Measurements from ENCODE around the gene GALNT17.

Gene GALNT17

DNA sequence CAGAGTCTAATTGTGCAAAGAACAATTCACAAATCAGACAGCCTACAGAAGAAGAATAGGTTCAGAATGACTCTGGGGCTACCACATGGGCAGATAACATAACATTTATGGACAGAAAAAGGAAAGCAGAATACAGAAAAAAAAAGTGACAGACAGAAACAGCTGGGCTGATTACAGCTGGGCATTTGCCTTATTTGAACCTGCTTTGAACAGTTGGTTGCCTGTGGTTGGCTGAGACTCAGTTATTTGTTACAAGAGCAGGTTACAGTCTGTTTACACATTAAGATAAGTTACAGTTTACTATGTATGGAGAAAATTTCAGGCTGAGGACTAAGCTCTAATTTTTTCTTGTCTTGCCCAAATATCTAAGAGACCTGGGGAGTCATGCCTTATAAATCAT lies 327.2 kb downstream of the GALNT17 start:
- ATAC-seq, result no peak
- no peak for DNase-seq

DNA sequence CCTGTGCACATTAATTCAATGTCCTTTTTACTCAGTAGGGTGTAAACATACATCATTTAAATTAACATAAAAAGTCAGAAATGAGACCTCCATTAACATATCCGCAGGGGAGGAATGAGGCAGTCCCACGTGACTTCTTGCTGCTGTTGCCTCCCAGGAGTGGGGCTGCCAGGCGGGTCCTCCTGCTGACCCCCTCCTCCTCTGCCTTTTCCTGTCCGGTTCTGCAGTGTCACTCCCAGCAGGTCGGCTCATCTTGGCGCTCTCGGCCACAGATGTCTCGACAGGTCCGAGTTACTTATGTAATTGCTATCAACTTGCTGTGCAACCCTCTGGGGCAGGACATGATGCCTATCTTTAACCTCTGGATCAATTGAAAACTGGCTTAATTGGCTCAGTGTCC lies 329.6 kb downstream of the GALNT17 start:
- ATAC-seq, result no peak
- DNase-seq, result no peak

DNA sequence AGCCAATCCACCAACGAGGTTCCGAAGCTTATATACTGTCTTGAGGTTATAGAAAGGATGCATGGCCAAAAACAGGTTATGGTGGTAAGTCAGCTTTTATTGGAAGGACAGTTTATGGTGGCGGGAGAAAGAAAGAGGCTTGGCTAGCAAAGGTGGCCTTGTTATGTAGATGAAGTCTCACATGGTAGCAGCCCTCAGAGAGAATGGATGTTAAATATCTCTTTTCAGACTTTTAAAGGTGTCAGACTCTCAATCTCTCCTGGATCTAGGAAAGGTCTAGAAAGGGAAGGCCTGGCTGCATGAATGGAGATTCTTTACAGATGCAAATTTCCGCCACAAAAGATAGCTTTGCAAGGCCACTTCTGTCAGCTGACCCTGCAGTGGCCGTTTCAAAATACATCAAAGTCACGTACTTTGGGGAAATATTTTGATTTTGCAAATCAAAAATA lies 333.8 kb downstream of the GALNT17 start:
- ATAC-seq, result no peak
- no peak for DNase-seq

DNA sequence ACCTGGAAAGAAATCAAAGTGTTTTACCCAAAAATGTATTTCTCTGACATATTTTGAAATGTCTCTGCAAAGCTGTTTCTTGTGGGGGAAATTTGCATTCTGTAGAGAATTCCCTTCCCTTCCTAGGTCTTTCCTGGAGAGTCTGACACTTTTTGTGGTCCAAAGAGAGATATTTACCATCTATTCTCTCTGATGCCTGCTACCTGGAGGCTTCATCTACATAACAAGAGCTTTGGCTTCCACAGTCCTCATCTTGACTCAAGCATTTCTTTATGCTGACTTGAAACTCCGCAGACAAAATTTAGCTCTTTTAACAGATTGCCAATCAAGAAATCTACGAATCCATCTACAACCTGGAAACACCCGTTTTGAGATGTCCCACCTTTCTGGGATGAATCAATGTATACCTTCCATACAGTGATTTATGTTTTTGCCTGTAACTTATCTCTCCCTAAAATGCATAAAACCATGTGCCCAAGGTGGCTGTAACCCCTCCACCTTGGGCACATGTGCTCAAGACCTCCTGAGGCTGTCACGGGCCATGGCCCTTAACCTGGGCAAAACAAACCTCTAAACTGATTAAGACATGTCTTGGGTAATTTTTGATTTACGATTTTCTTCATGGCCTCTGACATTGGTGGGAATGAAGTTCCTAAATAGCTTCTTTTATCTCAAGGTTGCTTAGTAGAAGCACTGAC lies 334.7 kb downstream of the GALNT17 start:
- DNase-seq (no peak), ATAC-seq (no peak)

DNA sequence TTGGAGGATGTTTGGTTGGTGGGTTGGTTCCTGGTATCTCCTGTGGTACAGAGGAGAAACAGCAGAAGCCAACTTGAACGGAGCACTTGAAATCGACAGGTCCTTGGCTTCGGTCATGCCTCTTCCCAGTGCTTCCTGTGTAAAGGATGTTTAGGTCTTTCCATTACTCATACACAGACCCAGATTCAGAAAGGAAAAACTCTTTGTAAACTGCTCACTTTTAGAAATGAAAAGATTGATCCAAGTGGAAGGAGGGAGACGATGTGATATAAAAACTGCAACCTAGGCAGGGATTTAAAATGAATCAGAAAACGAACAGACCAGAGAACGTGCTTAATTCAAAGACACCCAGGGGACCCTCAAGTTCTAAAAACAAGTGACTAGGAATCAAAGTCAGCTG lies 338.4 kb downstream of the GALNT17 start:
- no peak for ATAC-seq

DNA sequence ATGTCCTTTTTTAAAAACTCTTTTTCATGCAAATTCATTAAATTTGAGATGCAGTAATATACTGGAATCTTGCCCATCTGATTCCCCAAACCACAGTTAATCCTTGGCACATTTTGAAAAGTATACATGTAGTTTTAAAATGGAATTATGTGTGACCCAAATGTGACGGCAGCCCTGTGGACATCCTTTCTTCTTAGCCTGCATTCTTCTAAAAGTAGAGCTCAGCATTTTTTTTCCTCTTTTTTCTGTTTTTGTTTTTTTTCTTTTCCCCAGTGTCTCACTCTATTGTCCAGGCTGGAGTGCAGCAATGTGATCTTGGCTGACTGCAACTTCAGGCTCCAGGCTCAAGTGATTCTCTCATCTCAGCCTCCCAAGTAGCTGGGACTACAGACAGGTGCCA lies 338.9 kb downstream of the GALNT17 start:
- DNase-seq (no peak), ATAC-seq (no peak)

More for the DNA sequence above, 338.4 kb downstream of the GALNT17 start:
- DNase-seq, result no peak

DNA sequence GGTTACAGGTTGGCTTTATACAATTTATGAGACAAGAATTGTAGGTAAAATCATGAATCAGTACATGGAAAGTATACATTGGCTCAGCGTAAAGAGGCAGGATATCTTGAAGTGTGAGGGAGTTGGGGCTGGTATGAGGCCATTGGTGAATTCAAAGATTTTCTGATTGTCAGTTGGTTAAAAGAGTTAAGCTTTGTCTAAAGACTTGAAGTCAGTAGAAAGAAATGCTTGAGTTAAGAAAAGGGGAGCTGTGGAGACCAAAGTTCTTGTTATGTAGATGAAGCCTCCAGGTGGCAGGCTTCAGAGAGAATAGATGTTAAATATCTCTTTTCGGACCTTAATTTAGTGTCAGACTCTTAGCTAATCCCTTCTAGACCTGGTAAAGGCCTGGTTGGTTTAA lies 341.0 kb downstream of the GALNT17 start:
- ATAC-seq (no peak), DNase-seq (no peak)

DNA sequence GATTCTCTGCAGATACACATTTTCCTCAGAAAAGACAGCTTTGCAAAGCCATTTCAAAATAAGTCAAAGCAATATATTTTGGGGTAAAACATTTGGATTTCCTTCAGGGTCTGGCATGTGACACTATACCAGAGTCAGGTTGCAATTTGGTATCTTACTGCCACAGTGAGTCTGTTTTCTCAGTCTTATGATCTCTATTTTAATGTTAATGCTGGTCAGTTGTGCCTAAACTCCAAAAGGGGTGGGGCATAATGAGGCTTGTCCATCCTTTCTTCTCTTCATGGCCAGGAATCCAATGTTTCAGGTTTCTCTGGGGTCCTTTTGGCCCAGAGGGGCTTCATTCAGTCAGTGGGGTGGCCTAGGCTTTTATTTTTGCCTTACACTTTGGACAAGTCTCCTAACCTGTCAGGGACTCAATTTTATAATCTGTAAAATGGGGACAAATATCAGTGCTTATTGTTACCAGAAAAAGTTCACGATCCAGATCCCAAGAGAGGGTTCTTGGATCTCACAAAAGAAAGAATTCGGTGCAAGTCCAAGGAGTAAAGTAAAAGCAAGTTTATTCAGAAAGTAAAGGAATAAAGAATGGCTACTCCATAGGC lies 341.5 kb downstream of the GALNT17 start:
- ATAC-seq, result no peak
- no peak for DNase-seq

DNA sequence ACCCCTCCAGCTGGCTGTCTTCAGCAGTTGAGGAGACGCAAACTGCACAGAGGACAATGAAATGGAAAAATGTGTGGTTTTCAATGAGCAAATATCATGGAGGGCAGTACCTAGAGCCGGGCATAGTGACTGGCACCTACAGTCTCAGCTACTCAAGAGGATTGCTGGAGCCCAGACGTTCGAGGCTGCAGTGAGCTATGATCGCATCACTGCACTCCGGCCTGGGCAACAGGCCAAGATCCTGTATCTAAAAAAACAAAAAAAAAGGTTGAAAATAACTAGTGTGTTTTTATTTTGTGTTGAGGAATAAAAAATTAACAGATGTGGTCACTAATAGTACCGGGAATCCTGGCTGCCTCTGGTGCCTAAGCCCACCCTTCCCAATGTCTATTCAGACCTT lies 345.5 kb downstream of the GALNT17 start:
- ATAC-seq, result no peak
- no peak for DNase-seq

DNA sequence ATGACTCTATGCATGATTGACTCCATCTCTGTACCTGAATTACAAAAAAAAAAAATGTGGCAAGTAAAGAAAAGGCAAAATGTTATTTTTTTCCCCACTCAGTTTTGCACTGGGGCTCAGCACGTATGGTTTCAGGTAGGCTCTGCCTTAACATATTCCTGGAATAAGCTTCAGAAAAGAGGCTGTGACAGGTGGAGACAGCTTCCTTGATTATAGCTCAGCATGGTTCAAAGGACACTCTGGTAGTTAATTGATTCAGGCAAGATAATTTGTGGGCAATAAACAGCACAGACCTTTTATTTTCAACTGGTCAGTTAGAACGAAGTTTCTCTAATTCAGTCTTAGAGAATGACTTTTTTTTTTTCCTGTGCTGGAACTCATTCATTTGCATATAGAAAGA lies 347.3 kb downstream of the GALNT17 start:
- no peak for ATAC-seq
- DNase-seq, result no peak

DNA sequence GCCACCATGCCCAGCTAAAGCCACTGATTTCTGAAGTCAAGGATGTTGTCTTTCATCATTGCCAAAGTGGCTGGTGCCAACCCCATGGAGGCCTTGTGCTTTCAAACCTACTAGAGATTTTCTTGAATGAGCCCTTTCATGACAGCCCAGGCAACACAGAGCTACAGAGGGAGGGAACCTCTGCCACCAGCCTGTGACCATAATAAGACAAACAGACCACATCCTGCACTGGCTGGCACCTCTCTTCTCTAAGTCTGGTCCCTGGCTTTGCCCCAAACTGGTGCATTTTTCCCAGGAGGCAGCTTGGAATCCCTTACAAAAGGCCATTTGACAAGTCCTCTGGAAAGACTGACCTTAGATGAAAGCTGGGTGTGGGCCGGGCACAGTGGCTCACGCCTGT lies 348.8 kb downstream of the GALNT17 start:
- DNase-seq, result no peak
- ATAC-seq, result no peak

DNA sequence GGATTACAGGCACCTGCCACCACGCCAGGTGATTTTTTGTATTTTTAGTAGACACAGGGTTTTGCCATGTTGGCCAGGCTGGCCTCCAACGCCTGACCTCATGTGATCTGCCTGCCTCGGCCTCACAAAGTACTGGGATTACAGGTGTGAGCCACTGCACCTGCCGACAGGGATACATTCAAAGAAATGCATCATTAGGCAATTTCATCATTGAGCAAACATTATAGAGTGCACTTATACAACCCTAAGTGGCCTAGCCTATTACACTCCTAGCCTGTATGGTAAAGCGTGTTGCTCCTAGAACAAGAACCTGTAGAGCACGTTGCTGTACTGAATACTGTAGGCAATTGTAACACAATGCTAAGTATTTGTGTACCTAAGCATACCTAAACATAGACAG lies 350.3 kb downstream of the GALNT17 start:
- DNase-seq (no peak), ATAC-seq (no peak)

DNA sequence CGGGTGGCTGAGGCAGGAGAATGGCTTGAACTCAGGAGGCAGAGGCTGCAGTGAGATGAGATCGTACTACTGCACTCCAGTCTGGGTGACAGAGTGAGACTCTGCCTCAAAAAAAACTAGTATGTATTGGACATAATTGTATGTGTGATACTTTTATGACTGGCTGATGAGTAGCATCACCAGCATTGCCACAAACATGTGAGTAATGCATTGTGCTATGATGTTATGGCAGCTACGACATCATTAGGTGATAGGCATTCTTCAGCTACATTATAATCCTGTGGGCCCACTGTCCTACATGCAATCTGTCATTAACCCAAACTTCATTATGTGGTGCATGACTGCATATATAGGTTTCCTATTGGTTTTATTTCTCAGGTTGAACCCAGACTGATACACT lies 352.4 kb downstream of the GALNT17 start:
- no peak for DNase-seq

DNA sequence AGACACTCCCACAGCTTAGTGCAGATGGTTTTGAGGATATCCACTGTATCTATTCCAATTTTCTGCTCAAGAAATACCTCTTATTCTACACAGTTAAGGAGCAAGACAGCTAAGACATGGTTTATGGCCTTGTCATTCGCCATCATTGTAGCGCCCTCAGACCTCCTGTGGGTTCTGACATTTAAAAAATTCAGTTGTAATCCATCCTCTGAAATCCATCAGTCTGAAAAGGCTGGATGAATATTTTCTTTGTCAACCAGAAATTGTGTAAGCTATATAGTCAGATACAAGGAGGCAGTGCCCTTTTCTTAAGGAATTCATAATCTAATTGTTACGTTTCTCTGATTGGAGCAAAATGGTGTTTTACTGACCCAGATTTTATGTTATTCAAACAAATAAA lies 353.6 kb downstream of the GALNT17 start:
- no peak for DNase-seq
- no peak for ATAC-seq

More for the DNA sequence above, 352.4 kb downstream of the GALNT17 start:
- no peak for ATAC-seq

DNA sequence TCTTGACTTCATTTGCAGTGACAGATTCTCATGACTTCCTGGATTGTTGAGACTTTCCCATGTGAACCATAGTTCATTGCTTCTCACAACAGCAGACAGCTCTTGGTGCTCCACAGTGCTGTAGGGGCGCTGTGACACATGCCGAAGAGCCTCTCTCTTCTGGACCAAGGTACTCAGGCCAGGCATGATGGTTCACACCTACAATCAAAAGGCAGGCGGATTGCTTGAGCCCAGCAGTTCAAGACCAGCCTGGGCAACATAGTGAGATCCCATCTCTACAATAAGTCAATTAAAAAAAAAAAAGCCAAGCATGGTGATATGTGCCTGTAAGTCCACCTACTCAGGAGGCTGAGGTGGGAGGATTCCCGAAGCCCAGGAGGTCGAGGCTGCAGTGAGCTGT lies 354.5 kb downstream of the GALNT17 start:
- DNase-seq (no peak), ATAC-seq (no peak)

DNA sequence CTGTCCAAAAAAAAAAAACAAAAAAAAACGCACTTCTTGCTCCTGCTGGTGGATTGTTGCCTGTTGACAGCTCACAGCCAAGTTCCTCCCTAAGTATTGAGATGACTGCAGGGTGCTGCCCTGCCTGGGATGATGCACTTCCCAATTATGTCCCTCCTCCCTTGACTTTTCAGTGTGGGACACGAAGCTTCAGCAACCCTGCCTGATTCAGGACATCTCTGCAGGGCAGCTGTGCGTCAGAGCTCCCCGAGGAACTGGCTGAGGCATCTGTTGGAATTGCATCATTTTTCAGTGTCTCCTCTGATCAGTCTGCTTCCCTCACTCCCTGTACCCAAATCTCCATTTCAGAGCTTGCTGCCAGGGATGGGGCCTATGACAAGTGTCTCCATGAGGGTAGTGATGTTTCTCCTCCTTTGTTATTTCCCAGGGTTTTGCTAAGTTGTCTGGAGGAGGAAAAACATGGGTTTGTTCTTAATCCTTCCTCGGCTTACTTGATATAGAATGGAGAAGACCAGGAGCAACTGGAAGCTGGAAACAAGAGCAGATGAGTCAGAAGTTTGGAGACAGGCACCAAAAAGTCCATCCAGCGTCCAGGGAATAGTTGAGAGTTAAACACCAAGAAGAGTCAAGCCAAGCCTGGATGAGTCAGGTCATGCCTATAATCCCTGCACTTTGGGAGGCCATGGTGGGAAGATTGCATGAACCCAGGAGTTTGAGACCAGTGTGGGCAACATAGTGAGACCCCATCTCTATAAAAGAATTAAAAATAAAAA lies 355.1 kb downstream of the GALNT17 start:
- DNase-seq (no peak), ATAC-seq (no peak)

DNA sequence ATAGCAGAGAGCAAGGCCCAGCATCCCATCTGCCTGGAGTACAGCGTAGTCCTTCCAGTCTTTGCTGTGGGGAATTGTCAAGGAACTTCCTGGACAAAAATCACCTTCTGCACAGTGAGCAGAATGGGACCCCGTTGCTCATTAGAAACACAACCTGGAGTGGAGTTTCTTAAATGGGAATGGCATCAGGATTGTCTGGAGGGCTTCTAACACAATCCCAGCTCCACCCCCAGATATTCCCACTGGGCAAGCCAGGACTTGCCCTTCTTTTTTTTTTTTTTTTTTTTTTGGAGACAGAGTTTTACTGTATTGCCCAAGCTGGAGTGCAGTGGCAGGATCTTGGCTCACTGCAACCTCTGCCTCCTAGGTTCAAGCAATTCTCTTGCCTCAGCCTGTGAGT lies 356.4 kb downstream of the GALNT17 start:
- no peak for DNase-seq
- no peak for ATAC-seq

DNA sequence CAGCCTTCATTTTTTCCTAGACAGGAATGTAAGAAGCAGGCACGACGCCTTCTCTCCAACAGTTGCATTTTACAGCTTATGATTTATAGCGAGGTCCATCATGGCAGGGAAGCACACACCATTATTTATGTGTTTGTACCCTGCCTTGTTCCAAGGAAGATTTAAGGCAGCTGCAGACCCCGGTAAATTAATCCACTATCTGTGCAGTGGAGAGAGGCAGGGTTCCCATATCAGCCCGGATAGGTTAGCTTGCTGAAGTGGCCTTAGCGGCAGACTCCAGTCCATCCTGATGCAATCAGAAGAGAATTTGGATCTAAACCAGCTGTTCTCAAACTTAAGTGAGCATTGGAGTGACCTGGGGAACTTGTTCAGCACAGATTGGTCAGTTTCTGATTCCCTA lies 359.4 kb downstream of the GALNT17 start:
- no peak for ATAC-seq
- no peak for DNase-seq

DNA sequence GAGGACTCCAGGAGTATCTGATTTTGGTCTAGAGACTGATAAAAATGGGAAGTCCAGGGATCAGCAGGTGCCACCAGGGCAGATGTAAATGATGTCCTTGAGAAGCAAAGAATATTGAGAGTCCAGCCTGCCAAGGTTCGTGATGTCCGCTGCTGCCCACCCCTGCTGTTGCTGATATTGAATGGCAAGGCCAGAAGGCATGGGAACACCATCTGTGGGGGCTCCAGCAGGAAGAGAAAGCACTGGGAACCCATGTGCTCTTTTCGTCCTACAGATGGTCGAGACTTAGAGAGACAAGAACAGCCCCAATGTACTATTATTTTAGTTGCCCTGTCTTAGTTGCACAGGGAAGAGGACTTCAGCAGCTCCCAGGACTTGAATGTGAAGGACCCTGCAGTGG lies 363.9 kb downstream of the GALNT17 start:
- ATAC-seq, result no peak
- DNase-seq, result no peak

DNA sequence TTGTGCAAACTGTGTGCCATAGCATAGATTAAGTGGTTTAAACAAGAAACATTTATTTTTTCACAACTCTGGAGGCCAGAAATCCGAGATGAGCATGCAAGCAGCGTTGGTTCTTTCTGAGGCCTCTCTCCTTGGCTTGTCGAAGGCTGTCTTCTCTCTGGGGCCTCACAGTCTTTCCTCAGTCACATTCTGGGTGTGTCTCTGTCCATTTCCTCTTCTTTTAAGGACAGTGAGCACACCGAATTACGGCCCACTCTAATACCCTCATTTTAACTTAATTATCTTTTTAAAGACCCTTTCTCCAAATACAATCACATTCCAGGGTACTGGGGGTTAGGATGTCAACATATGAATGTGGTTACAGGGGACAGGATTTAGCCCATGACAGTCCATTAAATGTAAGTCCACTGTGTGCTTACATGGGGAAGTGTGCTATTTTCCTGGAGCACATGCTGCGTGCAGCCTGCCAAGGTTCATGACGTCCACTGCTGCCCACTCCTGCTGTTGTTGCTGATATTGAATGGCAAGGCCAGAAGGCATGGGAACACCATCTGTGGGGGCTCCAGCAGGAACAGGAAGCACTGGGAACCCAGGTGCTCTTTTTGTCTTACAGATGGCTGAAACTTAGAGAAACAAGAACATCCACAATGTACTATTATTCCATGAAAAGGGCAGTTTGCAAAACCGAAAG lies 365.5 kb downstream of the GALNT17 start:
- DNase-seq, result no peak
- no peak for ATAC-seq

DNA sequence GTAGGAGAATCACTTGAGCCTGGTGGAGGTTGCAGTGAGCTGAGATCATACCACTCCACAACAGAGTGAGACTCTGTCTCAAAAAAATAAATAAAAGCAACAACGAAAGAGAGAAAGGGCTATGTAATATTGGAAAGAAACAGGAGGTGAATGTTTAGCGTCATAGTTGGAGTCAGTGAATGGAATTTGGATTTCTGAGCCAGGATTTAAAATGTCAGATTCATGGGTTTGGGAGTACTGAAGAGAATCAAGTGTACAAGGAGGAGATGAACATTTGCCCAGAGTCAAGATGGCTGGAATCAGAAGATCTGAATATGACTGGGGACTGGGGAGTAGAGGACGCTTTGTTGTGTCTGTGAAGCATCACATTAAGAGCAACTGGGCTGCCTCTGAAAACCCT lies 366.4 kb downstream of the GALNT17 start:
- DNase-seq, result no peak
- ATAC-seq, result no peak

DNA sequence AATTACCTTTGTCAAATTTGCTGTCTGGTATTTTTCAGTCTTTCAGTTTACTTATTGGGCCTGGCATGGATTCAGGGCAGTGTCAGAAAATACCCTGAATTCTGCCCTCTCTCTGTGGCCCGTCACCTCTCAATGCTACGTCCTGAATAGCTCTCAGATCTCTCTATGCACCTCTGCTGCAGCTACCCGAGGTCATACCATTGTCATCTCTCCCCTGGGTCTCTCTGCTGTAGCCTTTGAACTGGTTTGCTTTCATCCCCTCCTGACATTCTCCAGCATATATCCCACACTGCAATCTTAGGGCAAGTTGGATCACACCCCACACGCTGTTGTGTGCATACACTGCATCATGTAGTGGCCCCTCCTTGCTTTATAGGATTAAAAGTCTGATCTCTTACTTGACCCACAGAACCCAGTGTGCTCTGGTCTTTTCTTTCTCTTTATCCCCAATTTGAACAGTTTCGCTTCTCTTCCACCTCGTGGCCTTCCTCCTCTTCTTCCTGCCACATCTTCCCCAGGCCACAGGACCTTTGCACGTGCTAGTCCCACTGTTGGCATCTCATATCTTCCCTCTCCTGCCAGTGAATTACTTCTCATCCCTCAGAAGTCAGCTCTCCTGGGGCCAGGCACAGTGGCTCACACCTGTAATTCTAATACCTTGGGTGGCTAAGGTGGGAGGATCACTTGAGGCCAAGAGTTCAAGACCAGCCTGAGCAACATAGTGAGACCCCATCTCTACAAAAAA lies 372.9 kb downstream of the GALNT17 start:
- ATAC-seq, result no peak
- DNase-seq, result no peak

All from stimulated activated naive CD8-positive, alpha-beta T cell treated with anti-CD3 and anti-CD28 coated beads, Interleukin-15, Interleukin-2, amounts not matched to agents 100 U/mL and 50 U/mL, for 24 hours (primary cell).